GM23248 (cell line): Measurements from ENCODE around the gene MAPK11. TPM values are rescaled to one million over a fixed set of nuclear protein-coding genes. Genes with fewer than 3 reads are reported as not detected.

Source experiments
- DNase-seq: peaks from one replicate; pipeline ENCODE4 v3.0.0-alpha.2; 2015
- H2AFZ ChIP-seq: fragments of 200-600 bp; sonication (generic); 2 replicates; pipeline ENCODE4 v1.6.1; 2016; ENCODE audit warnings: antibody characterized with exemption
- H3F3A ChIP-seq: fragments of 200-600 bp; sonication (generic); 2 replicates; pipeline ENCODE4 v1.6.1; 2016; ENCODE audit warnings: mild to moderate bottlenecking, antibody characterized with exemption, mixed run types; ENCODE audit not compliant: insufficient read depth
- H3K27ac ChIP-seq: fragments of 200-600 bp; sonication (generic); 2 replicates; pipeline ENCODE4 v1.5.1; 2016; ENCODE audit warnings: mild to moderate bottlenecking
- H3K27me3 ChIP-seq: fragments of 200-600 bp; sonication (generic); replicated peaks from 2 replicates; pipeline ENCODE4 v1.6.1; 2016; ENCODE audit warnings: mild to moderate bottlenecking; ENCODE audit not compliant: insufficient read depth
- H3K36me3 ChIP-seq: fragments of 200-600 bp; sonication (generic); 2 replicates; pipeline ENCODE4 v1.6.1; 2016; ENCODE audit warnings: low read depth, mild to moderate bottlenecking
- H3K4me1 ChIP-seq: fragments of 200-600 bp; sonication (generic); 2 replicates; pipeline ENCODE4 v1.6.1; 2016; ENCODE audit warnings: mild to moderate bottlenecking; ENCODE audit not compliant: insufficient read depth
- H3K4me2 ChIP-seq: fragments of 200-600 bp; sonication (generic); one replicate; pipeline ENCODE4 v1.6.1; 2016; ENCODE audit warnings: mild to moderate bottlenecking; ENCODE audit not compliant: unreplicated experiment
- H3K4me3 ChIP-seq: fragments of 200-600 bp; sonication (generic); 2 replicates; pipeline ENCODE4 v1.5.1; 2016; ENCODE audit warnings: mild to moderate bottlenecking
- H3K79me2 ChIP-seq: fragments of 200-600 bp; sonication (generic); 2 replicates; pipeline ENCODE4 v1.6.1; 2016; ENCODE audit warnings: mild to moderate bottlenecking; ENCODE audit not compliant: insufficient read depth
- H3K9ac ChIP-seq: fragments of 200-600 bp; sonication (generic); 2 replicates; pipeline ENCODE4 v1.6.1; 2016; ENCODE audit warnings: mild to moderate bottlenecking
- H3K9me2 ChIP-seq: fragments of 200-600 bp; sonication (generic); 2 replicates; pipeline ENCODE4 v1.6.1; 2016; ENCODE audit warnings: mixed run types, mild to moderate bottlenecking, moderate library complexity; ENCODE audit not compliant: insufficient read depth
- H3K9me3 ChIP-seq: fragments of 200-600 bp; sonication (generic); one replicate; pipeline ENCODE4 v1.6.1; 2017; ENCODE audit warnings: low read depth
- H4K20me1 ChIP-seq: fragments of 200-600 bp; sonication (generic); 2 replicates; pipeline ENCODE4 v1.6.0; 2016; ENCODE audit not compliant: insufficient read depth
- EZH2 ChIP-seq: fragments of 200-600 bp; sonication (generic); IDR thresholded peaks from 2 replicates; pipeline ENCODE4 v1.6.1; 2018; ENCODE audit warnings: antibody characterized with exemption, mild to moderate bottlenecking; ENCODE audit not compliant: insufficient read depth, poor library complexity, severe bottlenecking
- EZH2phosphoT487 ChIP-seq: fragments of 200-600 bp; sonication (generic); IDR thresholded peaks from 2 replicates; pipeline ENCODE4 v1.6.1; 2018; ENCODE audit warnings: antibody characterized with exemption, moderate library complexity, mild to moderate bottlenecking, low read depth; ENCODE audit not compliant: insufficient read depth
- WGBS, 2 experiments: methylation state at CpG; one replicate each; pipeline ENCODE4 v1.1.6; 2015 to 2017; ENCODE audit warnings: low lambda C conversion rate in 2 of 2, low coverage in 1 of 2; ENCODE audit errors: missing lambda C conversion rate in 2 of 2; 5-methylcytosine and 5-hydroxymethylcytosine counted together
- in situ Hi-C: fragments of 300-500 bp; cut with MboI; formaldehyde crosslinking; loops from 2 replicates; pipeline ENCODE4 v1.15.0; 2020
- polyA plus RNA-seq: library from polyadenylated mRNA; unstranded; fragments of >200 nt; fragmentation: Nextera tagmentation; extraction: Ambion mirVana; gene quantifications from 2 replicates; pipeline ENCODE4 v1.2.1, GENCODE V29; 2016
- total RNA-seq: library from RNA; depleted of rRNA; stranded (reverse); fragments of >200 nt; shearing (Covaris generic); gene quantifications from 2 replicates; pipeline ENCODE4 v1.2.3, GENCODE V29; 2014

MAPK11 gene
- total and polyA plus RNA-seq, 2 experiments from 2014 or later: 1.2 to 9.8 TPM

GRCh38 chr22:50281957-50282356 lies 11.8 kb upstream of the MAPK11 start:
- no peaks in the 10 kb centered on the region for H3K4me1 ChIP-seq
- H3K27ac ChIP-seq: no peak overlapping the region
- peaks cover 25% of the 10 kb centered on the region; the same call in 1 of the 2 replicates for H3K36me3 ChIP-seq
- H3K79me2 ChIP-seq: peaks cover 20% of the 10 kb centered on the region
- no peaks in the 10 kb centered on the region for H3K9me2 ChIP-seq
- TF ChIP-seq EZH2: no peak
- no peak for TF ChIP-seq EZH2phosphoT487
- no peak overlapping the region for H3K4me2 ChIP-seq
- no peak overlapping the region for H3K4me3 ChIP-seq
- in situ Hi-C loops: no loop called here
- H4K20me1 ChIP-seq: no peaks in the 10 kb centered on the region
- H3K9me3 ChIP-seq: no peaks in the 10 kb centered on the region
- H3F3A ChIP-seq: 0 out of 2 replicates have a peak, but pooled peaks cover 4% of the 10 kb centered on the region
- no peak overlapping the region for H2AFZ ChIP-seq
- H3K27me3 ChIP-seq: no peaks in the 10 kb centered on the region
- 90 to 92% methylated on average over 21 to 25 of the region's 25 CpGs for WGBS, 2 experiments
- H3K9ac ChIP-seq: no peak overlapping the region
- DNase-seq: no peak

- H3K4me2 ChIP-seq: no peak overlapping the region
- no peak overlapping the region for H3K27ac ChIP-seq
- in situ Hi-C loops: no loop called here
- WGBS, 2 experiments: 97% methylated on average over 25 to 36 of the region's 36 CpGs
- peaks cover 10% of the 10 kb centered on the region; the same call in 1 of the 2 replicates for H3F3A ChIP-seq
- peaks cover 26% of the 10 kb centered on the region; the same call in 1 of the 2 replicates for H3K36me3 ChIP-seq
- H3K27me3 ChIP-seq: no peaks in the 10 kb centered on the region
- TF ChIP-seq EZH2: no peak
- no peak for TF ChIP-seq EZH2phosphoT487
- H2AFZ ChIP-seq: no peak overlapping the region
- no peaks in the 10 kb centered on the region for H3K9me2 ChIP-seq
- H3K4me1 ChIP-seq: no peaks in the 10 kb centered on the region
- H3K4me3 ChIP-seq: no peak overlapping the region
- H3K79me2 ChIP-seq: peaks cover 14% of the 10 kb centered on the region
- H4K20me1 ChIP-seq: no peaks in the 10 kb centered on the region
- H3K9ac ChIP-seq: no peak overlapping the region
- no peaks in the 10 kb centered on the region for H3K9me3 ChIP-seq
- DNase-seq: no peak
These were observed 11.2 kb upstream of the MAPK11 start for GRCh38 chr22:50281384-50281760.

- Histone ChIP-seq H3K4me2 (no peak overlapping the region), H2AFZ (no peak overlapping the region), H3K27ac (no peak overlapping the region), H3K9me3 (no peaks in the 10 kb centered on the region), H3K4me1 (no peaks in the 10 kb centered on the region), H3K27me3 (no peaks in the 10 kb centered on the region), H3F3A (peaks cover 10% of the 10 kb centered on the region; the same call in 1 of the 2 replicates), H3K36me3 (peaks cover 26% of the 10 kb centered on the region; the same call in 1 of the 2 replicates), H3K9me2 (no peaks in the 10 kb centered on the region), H3K79me2 (peaks cover 8% of the 10 kb centered on the region), H3K9ac (no peak overlapping the region), H3K4me3 (no peak overlapping the region), H4K20me1 (no peaks in the 10 kb centered on the region)
- TF ChIP-seq EZH2 (no peak), EZH2phosphoT487 (no peak)
- DNase-seq: no peak
- in situ Hi-C loops: no loop called here
- 96% methylated on average over 31 to 47 of the region's 47 CpGs for WGBS, 2 experiments
These were observed 10.7 kb upstream of the MAPK11 start for GRCh38 chr22:50280708-50281383.

GRCh38 chr22:50280022-50280707 lies 10.0 kb upstream of the MAPK11 start:
- Histone ChIP-seq H2AFZ (no peak overlapping the region), H3K27me3 (no peaks in the 10 kb centered on the region), H3K36me3 (peaks cover 30% of the 10 kb centered on the region; the same call in 1 of the 2 replicates), H3K79me2 (peaks cover 5% of the 10 kb centered on the region; the same call in 1 of the 2 replicates), H3F3A (peaks cover 14% of the 10 kb centered on the region), H3K4me2 (no peak overlapping the region), H3K4me3 (no peak overlapping the region), H3K9me2 (no peaks in the 10 kb centered on the region), H3K9ac (no peak overlapping the region), H3K4me1 (no peaks in the 10 kb centered on the region), H3K27ac (no peak overlapping the region), H3K9me3 (no peaks in the 10 kb centered on the region), H4K20me1 (no peaks in the 10 kb centered on the region)
- in situ Hi-C loops: no loop called here
- DNase-seq: no peak
- WGBS, 2 experiments: 97% methylated on average over 26 to 38 of the region's 38 CpGs
- TF ChIP-seq EZH2: no peak
- no peak for TF ChIP-seq EZH2phosphoT487
